SK-N-SH (cell line): ENCODE results near the gene AGMO. TPM values are rescaled to one million over a fixed set of nuclear protein-coding genes. Genes with fewer than 3 reads are reported as not detected.

Experiments used
- CTCF ChIA-PET: fragments of 300-600, 350-600 bp; formaldehyde crosslinking; extraction: SDS; loops from one replicate; lab custom pipeline; 2021; lab: Yijun Ruan, JAX
- POLR2A ChIA-PET: fragments of 350-600 bp; sonication (Branson Sonifier 250); formaldehyde crosslinking; extraction: SDS; loops from one replicate; lab custom pipeline; 2020; ENCODE audit warnings: antibody characterized with exemption, inconsistent platforms; lab: Yijun Ruan, JAX
- DNase-seq: peaks from one replicate; pipeline ENCODE4 v3.0.0; 2012
- H2AFZ ChIP-seq: fragments of 200-600 bp; sonication (generic); 2 replicates; pipeline ENCODE4 v1.8.1; 2016; ENCODE audit warnings: antibody characterized with exemption, mild to moderate bottlenecking, low read depth
- H3F3A ChIP-seq: fragments of 200-600 bp; sonication (generic); replicated peaks from 2 replicates; pipeline ENCODE3; 2016; ENCODE audit warnings: antibody characterized with exemption, mild to moderate bottlenecking; ENCODE audit not compliant: insufficient read depth
- H3K27ac ChIP-seq, 2 experiments: fragments of 200-500 bp in 1 of 2; fragments of 200-600 bp in 1 of 2; sonication (Bioruptor generic) in 1 of 2; sonication (generic), shearing (Covaris generic) in 1 of 2; 2 replicates each; pipeline versions ENCODE4 v1.5.1 to v1.6.1; 2014 to 2016; ENCODE audit warnings: low read depth in 2 of 2, inconsistent platforms in 1 of 2, low read length in 1 of 2, mild to moderate bottlenecking in 1 of 2, mixed read lengths in 1 of 2
- H3K27me3 ChIP-seq: fragments of 200-600 bp; sonication (generic), shearing (Covaris generic); 2 replicates; pipeline ENCODE4 v1.6.1; 2016; ENCODE audit warnings: mixed run types; ENCODE audit not compliant: insufficient read depth
- H3K36me3 ChIP-seq, 2 experiments: fragments of 200-500 bp in 1 of 2; fragments of 200-600 bp in 1 of 2; sonication (Bioruptor generic) in 1 of 2; sonication (generic) in 1 of 2; replicated peaks in 1 of 2; 2 replicates each; pipeline versions ENCODE3 to v1.5.1; 2014 to 2016; ENCODE audit warnings: low read length in 1 of 2, mild to moderate bottlenecking in 1 of 2; ENCODE audit not compliant: insufficient read depth in 2 of 2, control insufficient read depth in 1 of 2
- H3K4me1 ChIP-seq, 2 experiments: fragments of 200-500 bp in 1 of 2; fragments of 200-600 bp in 1 of 2; sonication (Bioruptor generic) in 1 of 2; sonication (generic), shearing (Covaris generic) in 1 of 2; 2 replicates each; pipeline versions ENCODE4 v1.5.1 to v1.6.1; 2014 to 2016; ENCODE audit warnings: low read depth in 1 of 2, low read length in 1 of 2, mixed run types in 1 of 2; ENCODE audit not compliant: insufficient read depth in 2 of 2, control insufficient read depth in 1 of 2
- H3K4me2 ChIP-seq: fragments of 200-600 bp; sonication (generic), shearing (Covaris generic); 2 replicates; pipeline ENCODE4 v1.6.1; 2017; ENCODE audit warnings: mixed run types
- H3K4me3 ChIP-seq, 2 experiments: fragments of 200-500 bp in 1 of 2; fragments of 200-600 bp in 1 of 2; sonication (Bioruptor generic) in 1 of 2; sonication (generic), shearing (Covaris generic) in 1 of 2; 2 replicates each; pipeline versions ENCODE4 v1.5.1 to v1.8.1; 2014 to 2016; ENCODE audit warnings: low read depth in 2 of 2, inconsistent platforms in 1 of 2, low read length in 1 of 2, mild to moderate bottlenecking in 1 of 2, mixed read lengths in 1 of 2, moderate library complexity in 1 of 2
- H3K79me2 ChIP-seq: fragments of 200-600 bp; sonication (generic); 2 replicates; pipeline ENCODE4 v1.8.1; 2017; ENCODE audit warnings: mild to moderate bottlenecking; ENCODE audit not compliant: insufficient read depth
- H3K9ac ChIP-seq: fragments of 200-600 bp; sonication (generic); 2 replicates; pipeline ENCODE4 v1.6.1; 2017; ENCODE audit warnings: mixed run types
- H3K9me2 ChIP-seq: fragments of 200-600 bp; sonication (generic); 2 replicates; pipeline ENCODE4 v1.6.1; 2017; ENCODE audit warnings: mixed run types
- H3K9me3 ChIP-seq: fragments of 200-600 bp; sonication (generic); 2 replicates; pipeline ENCODE4 v1.6.1; 2017; ENCODE audit warnings: mixed run types, mild to moderate bottlenecking, moderate library complexity
- H4K20me1 ChIP-seq: fragments of 200-600 bp; sonication (generic); 2 replicates; pipeline ENCODE4 v1.6.1; 2017; ENCODE audit warnings: mild to moderate bottlenecking, mixed run types; ENCODE audit not compliant: insufficient read depth
- CHD2 ChIP-seq: fragments of 150-350 bp; IDR thresholded peaks from 2 replicates; pipeline ENCODE4 v1.6.1; 2018; ENCODE audit warnings: low read length; ENCODE audit not compliant: partially characterized antibody
- FOXM1 ChIP-seq: IDR thresholded peaks from 2 replicates; pipeline ENCODE4 v1.4.0; 2012; ENCODE audit warnings: low read depth, mild to moderate bottlenecking
- JUND ChIP-seq: IDR thresholded peaks from 2 replicates; pipeline ENCODE4 v1.4.0; 2012
- MEF2A ChIP-seq: IDR thresholded peaks from 2 replicates; pipeline ENCODE4 v1.4.0; 2012; ENCODE audit warnings: low read depth, borderline replicate concordance
- NFIC ChIP-seq: IDR thresholded peaks from 2 replicates; pipeline ENCODE4 v1.4.0; 2012; ENCODE audit warnings: borderline replicate concordance
- PBX3 ChIP-seq: IDR thresholded peaks from 2 replicates; pipeline ENCODE4; 2012
- POLR2AphosphoS5 ChIP-seq: IDR thresholded peaks from 2 replicates; pipeline ENCODE4 v1.6.1; 2012; ENCODE audit warnings: low read depth, low read length
- RXRA ChIP-seq: IDR thresholded peaks from 2 replicates; pipeline ENCODE4 v1.4.0; 2012; ENCODE audit warnings: low read depth, mild to moderate bottlenecking, borderline replicate concordance
- TEAD4 ChIP-seq: IDR thresholded peaks from 2 replicates; pipeline ENCODE4 v1.4.0; 2012; ENCODE audit warnings: mild to moderate bottlenecking, borderline replicate concordance; ENCODE audit not compliant: insufficient read depth
- YY1 ChIP-seq: IDR thresholded peaks from 2 replicates; pipeline ENCODE4 v1.4.0; 2012; ENCODE audit warnings: low read depth, mild to moderate bottlenecking
- WGBS: methylation state at CpG from one replicate; pipeline ENCODE4 v1.1.6; 2017; ENCODE audit warnings: low lambda C conversion rate; 5-methylcytosine and 5-hydroxymethylcytosine counted together
- polyA plus RNA-seq, 3 experiments: library from polyadenylated mRNA; depleted of rRNA; stranded (reverse); fragments of >200 nt; gene quantifications; 2 replicates each; pipeline ENCODE4 v1.2.3, GENCODE V29; 2012
- TF ChIP-seq, protein P1 (sequence below): IDR thresholded peaks from 2 replicates; pipeline ENCODE4 v1.6.1; 2012; ENCODE audit warnings: mild to moderate bottlenecking, low read depth, low read length, moderate library complexity
- TF ChIP-seq, protein P2 (sequence below): fragments of 150-350 bp; IDR thresholded peaks from 2 replicates; pipeline ENCODE4 v1.6.1; 2016; ENCODE audit warnings: mild to moderate bottlenecking, low read depth, low read length
- TF ChIP-seq, protein P3 (sequence below): fragments of 150-350 bp; IDR thresholded peaks from 2 replicates; pipeline ENCODE4 v1.6.1; 2017; ENCODE audit warnings: antibody characterized with exemption, low read length, low read depth, borderline replicate concordance

Gene AGMO
- polyA plus RNA-seq, 1 of the 3 experiments (the other 2 are of a cell fraction), result 0.05 TPM

GRCh38 chr7:15291699-15292098 is 270.1 kb downstream of the AGMO start:
- no peak overlapping the region for H2AFZ ChIP-seq
- WGBS, result 77% methylated on average over 6 of the region's 6 CpGs
- TF ChIP-seq JUND, result no peak
- TF ChIP-seq TEAD4, result no peak
- TF ChIP-seq MEF2A, result no peak
- no peak for TF ChIP-seq RXRA
- TF ChIP-seq, protein P1, sequence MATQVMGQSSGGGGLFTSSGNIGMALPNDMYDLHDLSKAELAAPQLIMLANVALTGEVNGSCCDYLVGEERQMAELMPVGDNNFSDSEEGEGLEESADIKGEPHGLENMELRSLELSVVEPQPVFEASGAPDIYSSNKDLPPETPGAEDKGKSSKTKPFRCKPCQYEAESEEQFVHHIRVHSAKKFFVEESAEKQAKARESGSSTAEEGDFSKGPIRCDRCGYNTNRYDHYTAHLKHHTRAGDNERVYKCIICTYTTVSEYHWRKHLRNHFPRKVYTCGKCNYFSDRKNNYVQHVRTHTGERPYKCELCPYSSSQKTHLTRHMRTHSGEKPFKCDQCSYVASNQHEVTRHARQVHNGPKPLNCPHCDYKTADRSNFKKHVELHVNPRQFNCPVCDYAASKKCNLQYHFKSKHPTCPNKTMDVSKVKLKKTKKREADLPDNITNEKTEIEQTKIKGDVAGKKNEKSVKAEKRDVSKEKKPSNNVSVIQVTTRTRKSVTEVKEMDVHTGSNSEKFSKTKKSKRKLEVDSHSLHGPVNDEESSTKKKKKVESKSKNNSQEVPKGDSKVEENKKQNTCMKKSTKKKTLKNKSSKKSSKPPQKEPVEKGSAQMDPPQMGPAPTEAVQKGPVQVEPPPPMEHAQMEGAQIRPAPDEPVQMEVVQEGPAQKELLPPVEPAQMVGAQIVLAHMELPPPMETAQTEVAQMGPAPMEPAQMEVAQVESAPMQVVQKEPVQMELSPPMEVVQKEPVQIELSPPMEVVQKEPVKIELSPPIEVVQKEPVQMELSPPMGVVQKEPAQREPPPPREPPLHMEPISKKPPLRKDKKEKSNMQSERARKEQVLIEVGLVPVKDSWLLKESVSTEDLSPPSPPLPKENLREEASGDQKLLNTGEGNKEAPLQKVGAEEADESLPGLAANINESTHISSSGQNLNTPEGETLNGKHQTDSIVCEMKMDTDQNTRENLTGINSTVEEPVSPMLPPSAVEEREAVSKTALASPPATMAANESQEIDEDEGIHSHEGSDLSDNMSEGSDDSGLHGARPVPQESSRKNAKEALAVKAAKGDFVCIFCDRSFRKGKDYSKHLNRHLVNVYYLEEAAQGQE, result no peak
- TF ChIP-seq POLR2AphosphoS5, result no peak
- TF ChIP-seq YY1, result no peak
- TF ChIP-seq FOXM1, result no peak
- TF ChIP-seq NFIC, result no peak
- no peak for TF ChIP-seq PBX3
- TF ChIP-seq, all 33 proteins: peak for 0
- Histone ChIP-seq H3K4me1 (no peaks in the 10 kb centered on the region), H3K9ac (no peak overlapping the region), H4K20me1 (no peaks in the 10 kb centered on the region), H3K36me3 (no peaks in the 10 kb centered on the region), H3K79me2 (no peaks in the 10 kb centered on the region), H3K9me2 (no peaks in the 10 kb centered on the region), H3F3A (peaks cover 4% of the 10 kb centered on the region), H3K4me3 (no peak overlapping the region), H3K27me3 (no peaks in the 10 kb centered on the region), H3K4me2 (no peak overlapping the region), H3K9me3 (no peaks in the 10 kb centered on the region), H3K27ac (no peak overlapping the region)
- no peak for DNase-seq
- POLR2A ChIA-PET, result no interaction called here
- CTCF ChIA-PET, result interaction anchor here (1.2 to 2.2 kb wide), 4 partner anchors 10 to 429 kb away, joined by 4 to 8 read pairs (median 6); no protein-coding TSS in a partner anchor

GRCh38 chr7:15288741-15289140 is 273.1 kb downstream of the AGMO start:
- ChIA-PET CTCF (interaction anchor here (0.8 to 1.5 kb wide), 3 partner anchors 16 to 432 kb away, joined by 4 read pairs; no protein-coding TSS in a partner anchor), POLR2A (no interaction called here)
- Histone ChIP-seq H3K9me2 (no peaks in the 10 kb centered on the region), H3K27ac (no peak overlapping the region), H3K4me1 (no peaks in the 10 kb centered on the region), H3K79me2 (no peaks in the 10 kb centered on the region), H3K4me2 (no peak overlapping the region), H3K27me3 (no peaks in the 10 kb centered on the region), H3K36me3 (no peaks in the 10 kb centered on the region), H2AFZ (no peak overlapping the region), H3K9ac (no peak overlapping the region), H3F3A (peaks cover 4% of the 10 kb centered on the region), H3K4me3 (no peak overlapping the region), H3K9me3 (no peaks in the 10 kb centered on the region), H4K20me1 (no peaks in the 10 kb centered on the region)
- DNase-seq, result no peak
- 66% methylated on average over 2 of the region's 2 CpGs for WGBS
- TF ChIP-seq CHD2, result no peak
- TF ChIP-seq, protein P2, sequence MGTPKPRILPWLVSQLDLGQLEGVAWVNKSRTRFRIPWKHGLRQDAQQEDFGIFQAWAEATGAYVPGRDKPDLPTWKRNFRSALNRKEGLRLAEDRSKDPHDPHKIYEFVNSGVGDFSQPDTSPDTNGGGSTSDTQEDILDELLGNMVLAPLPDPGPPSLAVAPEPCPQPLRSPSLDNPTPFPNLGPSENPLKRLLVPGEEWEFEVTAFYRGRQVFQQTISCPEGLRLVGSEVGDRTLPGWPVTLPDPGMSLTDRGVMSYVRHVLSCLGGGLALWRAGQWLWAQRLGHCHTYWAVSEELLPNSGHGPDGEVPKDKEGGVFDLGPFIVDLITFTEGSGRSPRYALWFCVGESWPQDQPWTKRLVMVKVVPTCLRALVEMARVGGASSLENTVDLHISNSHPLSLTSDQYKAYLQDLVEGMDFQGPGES, result no peak
- TF ChIP-seq, protein P3, sequence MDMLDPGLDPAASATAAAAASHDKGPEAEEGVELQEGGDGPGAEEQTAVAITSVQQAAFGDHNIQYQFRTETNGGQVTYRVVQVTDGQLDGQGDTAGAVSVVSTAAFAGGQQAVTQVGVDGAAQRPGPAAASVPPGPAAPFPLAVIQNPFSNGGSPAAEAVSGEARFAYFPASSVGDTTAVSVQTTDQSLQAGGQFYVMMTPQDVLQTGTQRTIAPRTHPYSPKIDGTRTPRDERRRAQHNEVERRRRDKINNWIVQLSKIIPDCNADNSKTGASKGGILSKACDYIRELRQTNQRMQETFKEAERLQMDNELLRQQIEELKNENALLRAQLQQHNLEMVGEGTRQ, result no peak
